IMR-90 (cell line): ENCODE measurements around the gene SPNS1.

Experiments used
- BHLHE40 ChIP-seq: fragments of 150-350 bp; IDR thresholded peaks from 2 replicates; pipeline ENCODE4 v1.6.1; 2016; ENCODE audit warnings: mild to moderate bottlenecking, low read depth, low read length
- CEBPB ChIP-seq: IDR thresholded peaks from 2 replicates; pipeline ENCODE4 v1.6.1; 2012; ENCODE audit warnings: low read depth, low read length, improper control_type of control experiment
- FOS ChIP-seq: fragments of 150-350 bp; IDR thresholded peaks from 2 replicates; pipeline ENCODE4 v1.6.1; 2016; ENCODE audit warnings: low read depth, low read length
- MAZ ChIP-seq: IDR thresholded peaks from 2 replicates; pipeline ENCODE4 v1.6.1; 2012; ENCODE audit warnings: low read depth, mild to moderate bottlenecking, low read length, improper control_type of control experiment, moderate library complexity, borderline replicate concordance
- MXI1 ChIP-seq: IDR thresholded peaks from 2 replicates; pipeline ENCODE4 v1.6.1; 2012; ENCODE audit warnings: low read depth, mild to moderate bottlenecking, low read length, moderate library complexity, borderline replicate concordance
- NFE2L2 ChIP-seq: fragments of 150-350 bp; IDR thresholded peaks from 2 replicates; pipeline ENCODE4 v1.6.1; 2016; ENCODE audit warnings: low read depth, mild to moderate bottlenecking, low read length
- POLR2A ChIP-seq: IDR thresholded peaks from 2 replicates; pipeline ENCODE4 v1.6.1; 2012; ENCODE audit warnings: mild to moderate bottlenecking, low read depth, low read length
- RAD21 ChIP-seq: IDR thresholded peaks from 2 replicates; pipeline ENCODE4 v1.6.1; 2012; ENCODE audit warnings: low read length, improper control_type of control experiment
- RCOR1 ChIP-seq: IDR thresholded peaks from 2 replicates; pipeline ENCODE4 v1.6.1; 2012; ENCODE audit warnings: mild to moderate bottlenecking, low read length, improper control_type of control experiment; ENCODE audit not compliant: insufficient replicate concordance
- RFX5 ChIP-seq: IDR thresholded peaks from 2 replicates; pipeline ENCODE4 v1.8.0; 2012; ENCODE audit warnings: low read depth, mild to moderate bottlenecking, low read length, moderate library complexity
- SMC3 ChIP-seq: fragments of 150-350 bp; IDR thresholded peaks from 2 replicates; pipeline ENCODE4 v1.6.1; 2016; ENCODE audit warnings: low read depth, mild to moderate bottlenecking, antibody characterized with exemption, low read length, moderate library complexity
- TF ChIP-seq, protein P1 (sequence below): conservative IDR thresholded peaks from 2 replicates; pipeline ENCODE4 v1.5.1; 2012; ENCODE audit warnings: mild to moderate bottlenecking, low read depth, low read length, improper control_type of control experiment
- TF ChIP-seq, protein P2 (sequence below): fragments of 150-350 bp; IDR thresholded peaks from 2 replicates; pipeline ENCODE4 v1.6.1; 2017; ENCODE audit warnings: mild to moderate bottlenecking, antibody characterized with exemption, low read length, low read depth

DNA sequence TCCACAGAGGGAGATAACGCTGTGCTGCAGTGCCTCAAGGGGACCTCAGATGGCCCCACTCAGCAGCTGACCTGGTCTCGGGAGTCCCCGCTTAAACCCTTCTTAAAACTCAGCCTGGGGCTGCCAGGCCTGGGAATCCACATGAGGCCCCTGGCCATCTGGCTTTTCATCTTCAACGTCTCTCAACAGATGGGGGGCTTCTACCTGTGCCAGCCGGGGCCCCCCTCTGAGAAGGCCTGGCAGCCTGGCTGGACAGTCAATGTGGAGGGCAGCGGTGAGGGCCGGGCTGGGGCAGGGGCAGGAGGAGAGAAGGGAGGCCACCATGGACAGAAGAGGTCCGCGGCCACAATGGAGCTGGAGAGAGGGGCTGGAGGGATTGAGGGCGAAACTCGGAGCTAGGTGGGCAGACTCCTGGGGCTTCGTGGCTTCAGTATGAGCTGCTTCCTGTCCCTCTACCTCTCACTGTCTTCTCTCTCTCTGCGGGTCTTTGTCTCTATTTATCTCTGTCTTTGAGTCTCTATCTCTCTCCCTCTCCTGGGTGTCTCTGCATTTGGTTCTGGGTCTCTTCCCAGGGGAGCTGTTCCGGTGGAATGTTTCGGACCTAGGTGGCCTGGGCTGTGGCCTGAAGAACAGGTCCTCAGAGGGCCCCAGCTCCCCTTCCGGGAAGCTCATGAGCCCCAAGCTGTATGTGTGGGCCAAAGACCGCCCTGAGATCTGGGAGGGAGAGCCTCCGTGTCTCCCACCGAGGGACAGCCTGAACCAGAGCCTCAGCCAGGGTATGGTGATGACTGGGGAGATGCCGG, 42.0 kb upstream of the SPNS1 start:
- TF ChIP-seq, protein P1, sequence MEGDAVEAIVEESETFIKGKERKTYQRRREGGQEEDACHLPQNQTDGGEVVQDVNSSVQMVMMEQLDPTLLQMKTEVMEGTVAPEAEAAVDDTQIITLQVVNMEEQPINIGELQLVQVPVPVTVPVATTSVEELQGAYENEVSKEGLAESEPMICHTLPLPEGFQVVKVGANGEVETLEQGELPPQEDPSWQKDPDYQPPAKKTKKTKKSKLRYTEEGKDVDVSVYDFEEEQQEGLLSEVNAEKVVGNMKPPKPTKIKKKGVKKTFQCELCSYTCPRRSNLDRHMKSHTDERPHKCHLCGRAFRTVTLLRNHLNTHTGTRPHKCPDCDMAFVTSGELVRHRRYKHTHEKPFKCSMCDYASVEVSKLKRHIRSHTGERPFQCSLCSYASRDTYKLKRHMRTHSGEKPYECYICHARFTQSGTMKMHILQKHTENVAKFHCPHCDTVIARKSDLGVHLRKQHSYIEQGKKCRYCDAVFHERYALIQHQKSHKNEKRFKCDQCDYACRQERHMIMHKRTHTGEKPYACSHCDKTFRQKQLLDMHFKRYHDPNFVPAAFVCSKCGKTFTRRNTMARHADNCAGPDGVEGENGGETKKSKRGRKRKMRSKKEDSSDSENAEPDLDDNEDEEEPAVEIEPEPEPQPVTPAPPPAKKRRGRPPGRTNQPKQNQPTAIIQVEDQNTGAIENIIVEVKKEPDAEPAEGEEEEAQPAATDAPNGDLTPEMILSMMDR: no peak
- TF ChIP-seq RCOR1 (no peak), SMC3 (no peak), POLR2A (no peak), FOS (no peak), RAD21 (no peak), CEBPB (no peak), RFX5 (no peak), MXI1 (no peak), MAZ (no peak), NFE2L2 (no peak), BHLHE40 (no peak)
- TF ChIP-seq, protein P2, sequence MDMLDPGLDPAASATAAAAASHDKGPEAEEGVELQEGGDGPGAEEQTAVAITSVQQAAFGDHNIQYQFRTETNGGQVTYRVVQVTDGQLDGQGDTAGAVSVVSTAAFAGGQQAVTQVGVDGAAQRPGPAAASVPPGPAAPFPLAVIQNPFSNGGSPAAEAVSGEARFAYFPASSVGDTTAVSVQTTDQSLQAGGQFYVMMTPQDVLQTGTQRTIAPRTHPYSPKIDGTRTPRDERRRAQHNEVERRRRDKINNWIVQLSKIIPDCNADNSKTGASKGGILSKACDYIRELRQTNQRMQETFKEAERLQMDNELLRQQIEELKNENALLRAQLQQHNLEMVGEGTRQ: no peak
